Measurements from ENCODE around the gene ACSL5.
"Not testable (repeated sequence)": the region's sequence is repeated elsewhere in the genome, so short reads cannot be mapped to it uniquely, and the experiment has no call there.

DNA sequence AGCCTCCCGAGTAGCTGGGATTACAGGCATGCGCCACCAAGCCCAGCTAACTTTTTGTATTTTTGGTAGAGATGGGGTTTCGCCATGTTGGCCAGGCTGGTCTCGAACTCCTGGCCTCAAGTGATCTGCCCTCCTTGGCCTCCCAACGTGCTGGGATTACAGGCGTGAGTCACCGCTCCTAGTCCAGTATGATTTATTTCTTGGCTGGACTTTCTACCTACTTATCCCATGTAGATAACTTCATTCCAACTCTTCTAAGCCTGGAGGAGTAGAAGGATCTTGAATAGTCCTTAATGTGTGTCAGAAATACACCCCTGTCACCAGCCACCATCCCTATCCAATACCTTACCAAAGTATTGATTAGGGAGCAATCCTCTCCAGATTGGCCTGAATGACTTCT is 14.1 kb downstream of the ACSL5 start:
- not testable (repeated sequence) for TF ChIP-seq CTCF (IDR thresholded peaks at IDR 0.05; ENCODE audit: low read length); EZH2 (IDR thresholded peaks at IDR 0.05; ENCODE audit: borderline replicate concordance, low read length)

Data from OCI-LY1 (cell line).